Measurements from ENCODE around the gene MTA1. TPM values are rescaled to one million over a fixed set of nuclear protein-coding genes. Genes with fewer than 3 reads are reported as not detected.

Gene MTA1
- total RNA-seq, 2 experiments from 2014 or later = 107 to 113 TPM

- H3K9me3 ChIP-seq (ENCODE audit: control insufficient read depth in 1 of 2, insufficient read depth in 1 of 2, low read length in 2 of 2) = peaks cover 0 to 22% of the 10 kb centered on the region in 2 experiments
- Mint-ChIP-seq H3K4me3 (no peak overlapping the region), H3K4me1 (ENCODE audit: low read depth) (peaks cover 10% of the 10 kb centered on the region), H3K36me3 (ENCODE audit: low read depth) (peaks cover 38% of the 10 kb centered on the region), H3K27ac (no peak overlapping the region), H3K9me3 (no peaks in the 10 kb centered on the region), H3K27me3 (no peaks in the 10 kb centered on the region)
- H3K4me1 ChIP-seq (ENCODE audit: insufficient read depth, low read length) = no peaks in the 10 kb centered on the region
- ChIA-PET CTCF (interaction anchor here (0.8 kb wide), 1 partner anchor 61 kb away, joined by 3 read pairs; no protein-coding TSS in a partner anchor), POLR2A (no interaction called here)
- DNase-seq = no peak
- no peak for TF ChIP-seq CTCF (IDR thresholded peaks at IDR 0.05)
- H3K27me3 ChIP-seq (ENCODE audit: control insufficient read depth in 1 of 2, insufficient read depth in 2 of 2, low read length in 2 of 2) = no peaks in the 10 kb centered on the region
- H3K27ac ChIP-seq (ENCODE audit: low read depth in 1 of 2, low read length in 2 of 2) = no peak overlapping the region
- no peak overlapping the region for H3K4me3 ChIP-seq (ENCODE audit: low read length)
- no peak for ATAC-seq (ENCODE audit: poor library complexity)
- intact Hi-C loops (cut with DNase I, micrococcal nuclease) = loop anchor here in 1 of 2 experiments (10.0 kb wide), 1 partner anchor 53 kb away; no protein-coding TSS in a partner anchor
- H3K36me3 ChIP-seq (ENCODE audit: insufficient read depth, low read length) = peaks cover 20% of the 10 kb centered on the region
These were observed 8.4 kb downstream of the MTA1 start for GRCh38 chr14:105427936-105428485.

GRCh38 chr14:105430042-105430441 is 10.4 kb downstream of the MTA1 start:
- Mint-ChIP-seq H3K4me1 (ENCODE audit: low read depth) (peaks cover 10% of the 10 kb centered on the region), H3K9me3 (no peaks in the 10 kb centered on the region), H3K36me3 (ENCODE audit: low read depth) (peaks cover 38% of the 10 kb centered on the region), H3K27me3 (no peaks in the 10 kb centered on the region), H3K27ac (no peak overlapping the region), H3K4me3 (no peak overlapping the region)
- H3K27ac ChIP-seq (ENCODE audit: low read depth in 1 of 2, low read length in 2 of 2) = no peak overlapping the region
- no peak for TF ChIP-seq CTCF (IDR thresholded peaks at IDR 0.05)
- ChIA-PET POLR2A (interaction anchor here (1.6 kb wide), 1 partner anchor 17 kb away, joined by 3 read pairs; no protein-coding TSS in a partner anchor), CTCF (interaction anchor here (0.8 to 1.2 kb wide), 2 partner anchors 18 to 60 kb away, joined by 4 read pairs; no protein-coding TSS in a partner anchor)
- intact Hi-C loops (cut with DNase I, micrococcal nuclease) = loop anchor here in 1 of 2 experiments (5.0 kb wide), 1 partner anchor 87 kb away; no protein-coding TSS in a partner anchor
- peaks cover 18% of the 10 kb centered on the region for H3K36me3 ChIP-seq (ENCODE audit: insufficient read depth, low read length)
- H3K4me3 ChIP-seq (ENCODE audit: low read length) = no peak overlapping the region
- no peaks in the 10 kb centered on the region for H3K4me1 ChIP-seq (ENCODE audit: insufficient read depth, low read length)
- no peaks in the 10 kb centered on the region for H3K27me3 ChIP-seq (ENCODE audit: control insufficient read depth in 1 of 2, insufficient read depth in 2 of 2, low read length in 2 of 2)
- ATAC-seq (ENCODE audit: poor library complexity) = no peak
- no peak for DNase-seq
- H3K9me3 ChIP-seq (ENCODE audit: control insufficient read depth in 1 of 2, insufficient read depth in 1 of 2, low read length in 2 of 2) = peaks cover 0 to 22% of the 10 kb centered on the region in 2 experiments

- peaks cover 38% of the 10 kb centered on the region for H3K36me3 Mint-ChIP-seq (ENCODE audit: low read depth)
- no peaks in the 10 kb centered on the region for H3K27me3 ChIP-seq (ENCODE audit: control insufficient read depth in 1 of 2, insufficient read depth in 2 of 2, low read length in 2 of 2)
- ChIA-PET CTCF (interaction anchor here (0.8 to 1.2 kb wide), 2 partner anchors 18 to 60 kb away, joined by 4 read pairs; no protein-coding TSS in a partner anchor), POLR2A (interaction anchor here (1.6 kb wide), 1 partner anchor 16 kb away, joined by 3 read pairs; no protein-coding TSS in a partner anchor)
- no peak overlapping the region for H3K27ac ChIP-seq (ENCODE audit: low read depth in 1 of 2, low read length in 2 of 2)
- no peak overlapping the region for H3K27ac Mint-ChIP-seq
- no peaks in the 10 kb centered on the region for H3K4me1 ChIP-seq (ENCODE audit: insufficient read depth, low read length)
- H3K4me3 Mint-ChIP-seq = no peak overlapping the region
- H3K4me3 ChIP-seq (ENCODE audit: low read length) = no peak overlapping the region
- intact Hi-C loops (cut with DNase I, micrococcal nuclease) = loop anchor here in 1 of 2 experiments (5.0 kb wide), 1 partner anchor 87 kb away; no protein-coding TSS in a partner anchor
- TF ChIP-seq CTCF (IDR thresholded peaks at IDR 0.05) = no peak
- no peaks in the 10 kb centered on the region for H3K9me3 Mint-ChIP-seq
- peaks cover 0 to 22% of the 10 kb centered on the region in 2 experiments for H3K9me3 ChIP-seq (ENCODE audit: control insufficient read depth in 1 of 2, insufficient read depth in 1 of 2, low read length in 2 of 2)
- DNase-seq (no peak), ATAC-seq (ENCODE audit: poor library complexity) (no peak)
- no peaks in the 10 kb centered on the region for H3K27me3 Mint-ChIP-seq
- peaks cover 16% of the 10 kb centered on the region for H3K36me3 ChIP-seq (ENCODE audit: insufficient read depth, low read length)
- H3K4me1 Mint-ChIP-seq (ENCODE audit: low read depth) = peaks cover 12% of the 10 kb centered on the region
These were observed 10.9 kb downstream of the MTA1 start for GRCh38 chr14:105430565-105430964.
